ENCODE data around the gene COL5A1. TPM values are rescaled to one million over a fixed set of nuclear protein-coding genes. Genes with fewer than 3 reads are reported as not detected.
A peak's percentile ranks its signal among the peaks of the same experiment; 100 is the strongest.

COL5A1 gene
- total RNA-seq, result under 1 TPM; 0.23 to 0.24 TPM

GRCh38 chr9:134641173-134641989 is at the start of gene COL5A1:
Gene COL5A1 (plus strand): TSS chr9:134641803. CDS start chr9:134642188, 385 bp downstream.
- Mint-ChIP-seq H3K27ac (no peak within 1 kb of the TSS), H3K4me1 (no peaks in the 10 kb centered on the region), H3K36me3 (no peaks in the 10 kb centered on the region), H3K27me3 (peaks cover 30% of the 10 kb centered on the region), H3K9me3 (no peaks in the 10 kb centered on the region), H3K4me3 (peak within 1 kb of the TSS; percentile 52)
- DNase-seq, result peak; percentile 43

DNA sequence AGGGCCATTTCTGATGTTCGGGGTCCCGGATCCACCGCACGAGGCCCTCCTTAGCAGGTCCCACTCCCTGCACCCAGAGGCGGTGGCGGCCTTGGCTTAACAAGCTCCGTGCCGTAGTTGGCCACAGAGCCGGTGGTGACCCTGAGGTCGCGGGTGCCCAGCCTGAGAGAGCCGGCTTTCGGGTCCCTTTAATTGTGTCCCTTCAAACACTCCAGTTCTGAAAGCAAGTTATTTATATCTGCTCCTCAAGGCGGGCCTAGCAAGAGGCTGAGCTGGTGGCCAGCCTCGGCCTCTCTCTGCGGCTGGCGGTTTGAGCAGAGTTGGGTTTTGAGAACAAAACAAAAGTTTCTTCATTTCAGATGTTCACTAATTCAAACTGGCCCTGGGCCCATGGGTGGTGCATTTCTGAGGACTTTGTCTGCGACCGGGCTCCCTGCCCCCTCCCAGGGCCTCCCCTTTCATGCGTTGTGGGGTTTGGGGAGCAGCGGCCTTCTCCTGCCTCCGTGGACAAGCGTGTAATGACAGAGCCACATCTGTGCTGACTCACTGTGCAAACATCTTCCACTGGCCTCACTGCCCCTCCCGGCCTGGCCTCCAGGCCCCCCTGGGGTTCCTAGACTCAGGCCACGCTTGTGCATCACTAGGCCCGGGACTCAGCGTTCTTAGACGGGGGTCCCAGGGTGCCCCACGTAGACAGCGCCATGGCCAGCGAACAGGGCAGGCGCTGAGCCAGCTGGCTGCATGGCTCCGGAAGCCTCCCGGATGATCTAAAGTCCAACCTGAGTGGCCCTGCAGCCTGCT is 49.4 kb upstream of the COL5A1 start:
- H3K36me3 Mint-ChIP-seq, result no peaks in the 10 kb centered on the region
- no peak for DNase-seq

DNA sequence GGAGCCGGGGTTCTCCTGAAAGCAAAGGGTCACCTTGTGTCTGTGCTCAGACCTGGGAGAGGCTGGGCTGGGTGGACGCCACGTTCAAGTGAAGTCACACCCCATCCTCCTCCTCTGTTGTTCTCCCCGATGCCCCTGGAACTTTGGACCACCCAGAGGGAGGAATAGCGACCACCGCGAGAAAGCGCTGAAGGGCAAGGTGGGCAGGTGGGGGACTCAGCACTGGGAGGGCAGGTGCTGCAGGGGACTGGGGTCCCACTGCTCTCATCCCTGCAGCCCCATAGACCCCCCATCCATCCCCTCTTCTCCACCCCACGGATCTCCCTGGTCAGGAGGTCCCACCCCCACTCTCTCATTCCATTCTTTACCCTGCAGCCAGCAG is 48.8 kb upstream of the COL5A1 start:
- no peak overlapping the region for H3K27ac Mint-ChIP-seq
- no peaks in the 10 kb centered on the region for H3K4me1 Mint-ChIP-seq
- H3K4me3 Mint-ChIP-seq, result no peak overlapping the region
- no peak for DNase-seq
- H3K27me3 Mint-ChIP-seq, result peaks cover 4% of the 10 kb centered on the region
- H3K9me3 Mint-ChIP-seq, result no peaks in the 10 kb centered on the region
- H3K36me3 Mint-ChIP-seq, result no peaks in the 10 kb centered on the region

More for the DNA sequence above, 49.4 kb upstream of the COL5A1 start:
- Mint-ChIP-seq H3K4me1 (no peaks in the 10 kb centered on the region), H3K27me3 (peaks cover 4% of the 10 kb centered on the region), H3K4me3 (no peak overlapping the region), H3K27ac (no peak overlapping the region), H3K9me3 (no peaks in the 10 kb centered on the region)

DNA sequence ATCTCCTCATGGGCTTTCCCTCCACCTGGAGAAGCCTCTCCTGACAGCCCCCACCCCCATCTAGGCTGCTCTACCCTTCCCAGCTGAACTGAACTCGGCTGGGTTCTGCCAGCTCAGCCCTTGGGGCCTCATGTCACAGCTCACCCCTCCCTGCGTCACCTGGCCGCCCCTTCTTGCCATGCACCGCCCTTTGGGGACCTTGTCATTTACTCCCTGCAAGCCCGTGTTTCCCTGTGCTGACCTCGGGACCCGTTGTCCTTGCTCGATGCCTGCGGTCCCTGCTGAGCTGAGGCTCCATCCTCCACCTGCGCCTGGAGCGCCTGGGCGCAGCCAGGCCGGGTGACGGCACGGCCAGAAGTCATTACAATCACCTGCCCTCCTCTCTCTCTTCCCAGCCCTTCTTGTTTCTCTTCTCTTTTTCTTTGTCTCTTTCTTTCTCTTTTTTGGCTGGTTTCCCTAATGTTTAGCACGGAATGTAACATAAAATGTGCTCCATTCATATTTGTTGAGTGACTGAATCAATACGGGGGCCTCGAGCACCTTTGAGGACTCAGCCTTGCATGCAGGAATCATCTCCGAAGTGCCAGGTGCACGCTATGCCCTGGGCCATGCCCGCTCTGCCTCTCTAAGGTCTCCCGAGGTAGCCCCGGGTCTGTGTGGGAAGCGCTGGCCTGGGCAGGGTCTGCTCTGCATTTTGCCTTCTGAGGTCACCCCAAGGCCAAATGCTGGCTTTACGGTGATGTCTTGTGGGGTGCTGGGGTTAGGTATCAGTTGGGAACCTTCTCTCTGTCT is 48.1 kb upstream of the COL5A1 start:
- Mint-ChIP-seq H3K27ac (no peak overlapping the region), H3K27me3 (peaks cover 4% of the 10 kb centered on the region), H3K36me3 (no peaks in the 10 kb centered on the region), H3K4me3 (no peak overlapping the region), H3K4me1 (no peaks in the 10 kb centered on the region), H3K9me3 (no peaks in the 10 kb centered on the region)
- no peak for DNase-seq

DNA sequence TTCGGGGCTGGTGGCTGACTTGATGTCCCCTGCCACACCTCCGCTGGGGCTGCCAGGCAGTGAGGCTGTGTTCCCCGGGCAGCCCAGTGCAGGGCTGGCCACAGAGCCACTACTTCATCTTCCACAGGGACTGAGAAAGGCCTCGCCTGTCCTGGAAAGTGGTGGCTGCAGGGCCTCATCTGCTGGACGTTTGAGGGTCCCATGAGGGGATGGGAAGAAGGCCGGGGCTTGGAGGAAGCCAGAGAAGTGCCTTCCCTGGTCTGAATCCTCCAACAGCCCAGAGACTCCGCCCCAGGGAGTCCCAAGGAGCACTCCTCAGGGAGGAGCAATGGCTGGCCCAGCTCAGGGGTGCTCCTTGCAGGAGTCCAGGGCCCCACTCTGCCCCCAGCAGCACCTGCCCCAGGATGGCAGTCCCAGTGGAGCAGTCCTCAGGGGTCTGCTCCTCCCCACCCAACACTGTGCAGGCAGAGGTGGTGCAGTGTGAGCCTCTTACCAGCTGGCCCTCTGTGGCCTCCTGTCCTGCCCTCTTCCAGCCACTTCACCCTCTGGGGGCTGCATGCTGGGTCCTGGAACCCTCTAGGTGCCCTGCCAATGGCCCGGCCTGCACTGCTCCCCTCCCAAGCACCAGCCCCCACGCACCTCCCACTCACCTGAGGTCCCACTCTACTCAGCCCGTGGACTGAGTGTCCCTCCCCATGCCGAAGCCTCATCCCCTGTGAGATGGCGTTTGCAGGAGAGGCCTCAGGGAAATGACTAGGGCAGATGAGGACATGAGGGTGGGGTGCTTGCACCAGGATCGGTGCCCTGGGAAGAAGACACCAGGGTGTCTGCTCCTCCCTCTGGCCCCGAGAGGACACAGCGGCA is 47.3 kb upstream of the COL5A1 start:
- Mint-ChIP-seq H3K36me3 (no peaks in the 10 kb centered on the region), H3K4me1 (no peaks in the 10 kb centered on the region), H3K27me3 (peaks cover 4% of the 10 kb centered on the region), H3K4me3 (no peak overlapping the region), H3K27ac (no peak overlapping the region), H3K9me3 (no peaks in the 10 kb centered on the region)
- no peak for DNase-seq

GRCh38 chr9:134595014-134595413 is 46.6 kb upstream of the COL5A1 start:
- H3K27ac Mint-ChIP-seq, result no peak overlapping the region
- no peaks in the 10 kb centered on the region for H3K36me3 Mint-ChIP-seq
- no peaks in the 10 kb centered on the region for H3K4me1 Mint-ChIP-seq
- no peak for DNase-seq
- peaks cover 4% of the 10 kb centered on the region for H3K27me3 Mint-ChIP-seq
- no peaks in the 10 kb centered on the region for H3K9me3 Mint-ChIP-seq
- H3K4me3 Mint-ChIP-seq, result no peak overlapping the region

- no peak overlapping the region for H3K27ac Mint-ChIP-seq
Observed at GRCh38 chr9:134597041-134597913, 44.3 kb upstream of the COL5A1 start.

GRCh38 chr9:134597957-134598883 is 43.4 kb upstream of the COL5A1 start:
- H3K4me3 Mint-ChIP-seq, result no peak overlapping the region
- H3K36me3 Mint-ChIP-seq, result no peaks in the 10 kb centered on the region
- DNase-seq, result no peak
- peaks cover 5% of the 10 kb centered on the region for H3K27me3 Mint-ChIP-seq
- no peaks in the 10 kb centered on the region for H3K9me3 Mint-ChIP-seq
- no peaks in the 10 kb centered on the region for H3K4me1 Mint-ChIP-seq
- H3K27ac Mint-ChIP-seq, result no peak overlapping the region

More at GRCh38 chr9:134597041-134597913, 44.3 kb upstream of the COL5A1 start:
- H3K4me1 Mint-ChIP-seq, result no peaks in the 10 kb centered on the region
- no peaks in the 10 kb centered on the region for H3K9me3 Mint-ChIP-seq
- no peak for DNase-seq
- H3K4me3 Mint-ChIP-seq, result no peak overlapping the region
- peaks cover 5% of the 10 kb centered on the region for H3K27me3 Mint-ChIP-seq
- no peaks in the 10 kb centered on the region for H3K36me3 Mint-ChIP-seq

GRCh38 chr9:134598884-134599245 is 42.7 kb upstream of the COL5A1 start:
- no peaks in the 10 kb centered on the region for H3K9me3 Mint-ChIP-seq
- H3K4me1 Mint-ChIP-seq, result no peaks in the 10 kb centered on the region
- peaks cover 5% of the 10 kb centered on the region for H3K27me3 Mint-ChIP-seq
- H3K4me3 Mint-ChIP-seq, result no peak overlapping the region
- no peak overlapping the region for H3K27ac Mint-ChIP-seq
- no peaks in the 10 kb centered on the region for H3K36me3 Mint-ChIP-seq
- DNase-seq, result no peak

DNA sequence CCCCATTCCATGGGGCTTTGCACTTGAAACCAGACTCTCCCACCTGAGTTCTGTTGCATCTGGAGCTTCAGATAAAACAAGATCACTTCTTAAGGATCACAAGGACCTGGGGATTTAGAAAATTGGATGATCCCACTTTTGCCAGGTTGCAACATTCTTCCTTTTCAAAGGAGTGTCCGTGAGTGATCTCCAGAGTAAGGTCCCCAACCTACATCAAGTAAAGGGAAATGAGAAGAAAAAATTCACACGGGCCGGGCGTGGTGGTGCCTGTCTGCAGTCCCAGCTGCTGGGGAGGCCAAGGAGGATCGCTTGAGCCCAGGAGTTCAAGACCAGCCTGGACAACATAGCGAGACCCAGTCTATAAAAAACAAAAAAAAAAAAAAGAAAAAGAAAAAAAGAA is 41.2 kb upstream of the COL5A1 start:
- H3K4me3 Mint-ChIP-seq, result no peak overlapping the region
- no peak overlapping the region for H3K27ac Mint-ChIP-seq
- no peaks in the 10 kb centered on the region for H3K9me3 Mint-ChIP-seq
- no peaks in the 10 kb centered on the region for H3K36me3 Mint-ChIP-seq
- no peak for DNase-seq
- H3K4me1 Mint-ChIP-seq, result no peaks in the 10 kb centered on the region
- H3K27me3 Mint-ChIP-seq, result peaks cover 5% of the 10 kb centered on the region

DNA sequence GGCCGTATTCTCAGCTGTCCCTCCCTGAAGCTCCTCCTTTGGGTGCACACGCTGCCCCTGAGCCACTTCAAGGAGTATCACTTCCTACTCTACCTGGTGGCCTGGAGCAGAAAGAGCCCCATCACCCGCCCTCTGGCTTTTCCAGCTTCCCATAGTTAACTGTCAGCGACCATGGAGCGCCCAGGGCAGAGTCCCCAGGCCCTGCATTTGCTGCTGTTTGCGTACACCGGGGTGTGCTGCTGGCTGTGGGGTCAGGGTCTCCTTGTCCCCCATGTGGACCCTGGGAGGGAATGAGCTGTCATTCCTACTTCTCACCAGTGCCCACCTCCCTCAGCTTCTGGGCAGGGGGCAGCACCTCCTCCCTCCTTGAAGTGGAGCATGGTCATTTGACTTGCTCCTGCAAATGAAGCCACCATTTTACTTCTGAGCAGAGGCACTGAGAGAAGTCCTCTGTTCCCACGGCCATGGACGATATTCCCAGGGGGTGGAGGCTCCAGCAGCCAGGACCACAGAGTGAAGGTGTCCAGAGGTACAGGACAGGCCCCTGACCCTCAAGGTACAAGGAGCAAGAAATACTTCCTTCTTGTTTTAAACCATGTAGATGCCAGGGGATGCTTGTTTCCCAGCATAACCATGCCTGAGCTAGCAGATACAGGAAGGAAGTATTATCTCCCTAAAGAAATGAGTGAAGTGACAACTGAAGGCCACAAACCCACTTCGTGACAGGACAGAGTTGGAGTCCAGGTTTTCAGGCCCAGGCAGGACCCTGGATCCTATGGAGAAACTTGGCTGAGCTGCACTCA is 40.6 kb upstream of the COL5A1 start:
- Mint-ChIP-seq H3K27me3 (peaks cover 5% of the 10 kb centered on the region), H3K4me1 (no peaks in the 10 kb centered on the region), H3K4me3 (no peak overlapping the region), H3K36me3 (no peaks in the 10 kb centered on the region), H3K27ac (no peak overlapping the region), H3K9me3 (no peaks in the 10 kb centered on the region)
- DNase-seq, result no peak

DNA sequence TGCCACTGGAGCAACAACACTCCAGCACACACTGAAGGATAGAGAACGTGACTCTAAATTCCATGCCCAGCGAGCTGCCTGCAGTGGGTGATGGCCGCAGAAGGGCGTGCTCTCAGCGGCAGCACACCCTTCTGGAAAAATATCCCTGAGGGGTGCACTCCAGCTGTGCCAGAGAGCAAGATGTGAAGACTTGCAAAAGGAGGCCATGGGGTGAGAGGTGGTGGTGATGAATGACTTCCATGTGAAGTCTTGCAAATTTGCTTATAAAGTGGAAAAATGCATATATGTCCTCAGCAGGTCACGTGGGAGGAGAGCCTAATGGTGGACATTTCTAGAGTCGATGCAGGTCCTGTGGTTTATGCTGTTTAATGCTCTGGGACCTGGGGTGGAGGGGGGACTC is 39.8 kb upstream of the COL5A1 start:
- Mint-ChIP-seq H3K9me3 (no peaks in the 10 kb centered on the region), H3K36me3 (no peaks in the 10 kb centered on the region), H3K27ac (no peak overlapping the region), H3K27me3 (peaks cover 5% of the 10 kb centered on the region), H3K4me3 (no peak overlapping the region), H3K4me1 (no peaks in the 10 kb centered on the region)
- DNase-seq, result no peak
